SK-N-SH (cell line): ENCODE data around the gene TBCEL. TPM values are rescaled to one million over a fixed set of nuclear protein-coding genes. Genes with fewer than 3 reads are reported as not detected.

Experiments used
- CTCF ChIA-PET: fragments of 300-600, 350-600 bp; formaldehyde crosslinking; extraction: SDS; loops from one replicate; lab custom pipeline; 2021; lab: Yijun Ruan, JAX
- POLR2A ChIA-PET: fragments of 350-600 bp; sonication (Branson Sonifier 250); formaldehyde crosslinking; extraction: SDS; loops from one replicate; lab custom pipeline; 2020; ENCODE audit warnings: antibody characterized with exemption, inconsistent platforms; lab: Yijun Ruan, JAX
- DNase-seq: peaks from one replicate; pipeline ENCODE4 v3.0.0; 2012
- H2AFZ ChIP-seq: fragments of 200-600 bp; sonication (generic); 2 replicates; pipeline ENCODE4 v1.8.1; 2016; ENCODE audit warnings: antibody characterized with exemption, mild to moderate bottlenecking, low read depth
- H3F3A ChIP-seq: fragments of 200-600 bp; sonication (generic); replicated peaks from 2 replicates; pipeline ENCODE3; 2016; ENCODE audit warnings: antibody characterized with exemption, mild to moderate bottlenecking; ENCODE audit not compliant: insufficient read depth
- H3K27ac ChIP-seq, 2 experiments: fragments of 200-500 bp in 1 of 2; fragments of 200-600 bp in 1 of 2; sonication (Bioruptor generic) in 1 of 2; sonication (generic), shearing (Covaris generic) in 1 of 2; 2 replicates each; pipeline versions ENCODE4 v1.5.1 to v1.6.1; 2014 to 2016; ENCODE audit warnings: low read depth in 2 of 2, inconsistent platforms in 1 of 2, low read length in 1 of 2, mild to moderate bottlenecking in 1 of 2, mixed read lengths in 1 of 2
- H3K27me3 ChIP-seq: fragments of 200-600 bp; sonication (generic), shearing (Covaris generic); 2 replicates; pipeline ENCODE4 v1.6.1; 2016; ENCODE audit warnings: mixed run types; ENCODE audit not compliant: insufficient read depth
- H3K36me3 ChIP-seq, 2 experiments: fragments of 200-500 bp in 1 of 2; fragments of 200-600 bp in 1 of 2; sonication (Bioruptor generic) in 1 of 2; sonication (generic) in 1 of 2; replicated peaks in 1 of 2; 2 replicates each; pipeline versions ENCODE3 to v1.5.1; 2014 to 2016; ENCODE audit warnings: low read length in 1 of 2, mild to moderate bottlenecking in 1 of 2; ENCODE audit not compliant: insufficient read depth in 2 of 2, control insufficient read depth in 1 of 2
- H3K4me1 ChIP-seq, 2 experiments: fragments of 200-500 bp in 1 of 2; fragments of 200-600 bp in 1 of 2; sonication (Bioruptor generic) in 1 of 2; sonication (generic), shearing (Covaris generic) in 1 of 2; 2 replicates each; pipeline versions ENCODE4 v1.5.1 to v1.6.1; 2014 to 2016; ENCODE audit warnings: low read depth in 1 of 2, low read length in 1 of 2, mixed run types in 1 of 2; ENCODE audit not compliant: insufficient read depth in 2 of 2, control insufficient read depth in 1 of 2
- H3K4me2 ChIP-seq: fragments of 200-600 bp; sonication (generic), shearing (Covaris generic); 2 replicates; pipeline ENCODE4 v1.6.1; 2017; ENCODE audit warnings: mixed run types
- H3K4me3 ChIP-seq, 2 experiments: fragments of 200-500 bp in 1 of 2; fragments of 200-600 bp in 1 of 2; sonication (Bioruptor generic) in 1 of 2; sonication (generic), shearing (Covaris generic) in 1 of 2; 2 replicates each; pipeline versions ENCODE4 v1.5.1 to v1.8.1; 2014 to 2016; ENCODE audit warnings: low read depth in 2 of 2, inconsistent platforms in 1 of 2, low read length in 1 of 2, mild to moderate bottlenecking in 1 of 2, mixed read lengths in 1 of 2, moderate library complexity in 1 of 2
- H3K79me2 ChIP-seq: fragments of 200-600 bp; sonication (generic); 2 replicates; pipeline ENCODE4 v1.8.1; 2017; ENCODE audit warnings: mild to moderate bottlenecking; ENCODE audit not compliant: insufficient read depth
- H3K9ac ChIP-seq: fragments of 200-600 bp; sonication (generic); 2 replicates; pipeline ENCODE4 v1.6.1; 2017; ENCODE audit warnings: mixed run types
- H3K9me2 ChIP-seq: fragments of 200-600 bp; sonication (generic); 2 replicates; pipeline ENCODE4 v1.6.1; 2017; ENCODE audit warnings: mixed run types
- H3K9me3 ChIP-seq: fragments of 200-600 bp; sonication (generic); 2 replicates; pipeline ENCODE4 v1.6.1; 2017; ENCODE audit warnings: mixed run types, mild to moderate bottlenecking, moderate library complexity
- H4K20me1 ChIP-seq: fragments of 200-600 bp; sonication (generic); 2 replicates; pipeline ENCODE4 v1.6.1; 2017; ENCODE audit warnings: mild to moderate bottlenecking, mixed run types; ENCODE audit not compliant: insufficient read depth
- ELF1 ChIP-seq: IDR thresholded peaks from 2 replicates; pipeline ENCODE4 v1.4.0; 2012
- EP300 ChIP-seq, 2 experiments: IDR thresholded peaks; 2 replicates each; pipeline versions ENCODE4 v1.4.0 to v1.6.1; 2012; ENCODE audit warnings: borderline replicate concordance in 1 of 2, low read depth in 1 of 2, low read length in 1 of 2
- EZH2phosphoT487 ChIP-seq: fragments of 200-600 bp; sonication (generic); IDR thresholded peaks from 2 replicates; pipeline ENCODE4 v1.6.1; 2017; ENCODE audit warnings: low read depth, mixed run types, mild to moderate bottlenecking, antibody characterized with exemption, moderate library complexity, borderline replicate concordance
- MEF2A ChIP-seq: IDR thresholded peaks from 2 replicates; pipeline ENCODE4 v1.4.0; 2012; ENCODE audit warnings: low read depth, borderline replicate concordance
- MXI1 ChIP-seq: IDR thresholded peaks from 2 replicates; pipeline ENCODE4 v1.6.1; 2012; ENCODE audit warnings: mild to moderate bottlenecking, low read depth, low read length, improper control_type of control experiment
- RFX5 ChIP-seq: IDR thresholded peaks from 2 replicates; pipeline ENCODE4 v1.6.1; 2012; ENCODE audit warnings: mild to moderate bottlenecking, improper control_type of control experiment, low read length
- TAF1 ChIP-seq: IDR thresholded peaks from 2 replicates; pipeline ENCODE4 v1.6.1; 2012; ENCODE audit warnings: low read depth, mild to moderate bottlenecking, low read length, moderate library complexity, borderline replicate concordance
- USF2 ChIP-seq: fragments of 150-350 bp; IDR thresholded peaks from 2 replicates; pipeline ENCODE4 v1.6.1; 2017; ENCODE audit warnings: antibody characterized with exemption, low read length, low read depth, borderline replicate concordance
- WGBS: methylation state at CpG from one replicate; pipeline ENCODE4 v1.1.6; 2017; ENCODE audit warnings: low lambda C conversion rate; 5-methylcytosine and 5-hydroxymethylcytosine counted together
- polyA plus RNA-seq, 3 experiments: library from polyadenylated mRNA; depleted of rRNA; stranded (reverse); fragments of >200 nt; gene quantifications; 2 replicates each; pipeline ENCODE4 v1.2.3, GENCODE V29; 2012

The TBCEL gene
- polyA plus RNA-seq, 1 of the 3 experiments (the other 2 are of a cell fraction) = 5.9 TPM

- DNase-seq = no peak
- H3K9me3 ChIP-seq = no peaks in the 10 kb centered on the region
- no peak overlapping the region for H3K9ac ChIP-seq
- WGBS = 48% methylated on average over 10 of the region's 10 CpGs
- H2AFZ ChIP-seq = no peak overlapping the region
- H3K4me2 ChIP-seq = no peak overlapping the region
- no peaks in the 10 kb centered on the region for H3K36me3 ChIP-seq
- H4K20me1 ChIP-seq = no peaks in the 10 kb centered on the region
- no peaks in the 10 kb centered on the region for H3K27me3 ChIP-seq
- H3K27ac ChIP-seq = no peak overlapping the region
- H3F3A ChIP-seq = no peaks in the 10 kb centered on the region
- CTCF ChIA-PET = interaction anchor here (1.2 to 4.4 kb wide), 3 partner anchors 13 to 642 kb away, joined by 3 to 9 read pairs (median 3); no protein-coding TSS in a partner anchor
- H3K4me3 ChIP-seq = no peak overlapping the region
- no peaks in the 10 kb centered on the region for H3K79me2 ChIP-seq
- H3K9me2 ChIP-seq = no peaks in the 10 kb centered on the region
- TF ChIP-seq MEF2A (no peak), RFX5 (no peak), USF2 (no peak), TAF1 (no peak), ELF1 (no peak), EP300 (IDR thresholded peaks at IDR 0.05; ENCODE audit: borderline replicate concordance in 1 of 2, low read depth in 1 of 2, low read length in 1 of 2) (no peak)
- POLR2A ChIA-PET = no interaction called here
- no peaks in the 10 kb centered on the region for H3K4me1 ChIP-seq
Measured at GRCh38 chr11:120977266-120978137, 46.4 kb upstream of the TBCEL start.

GRCh38 chr11:120978701-120979100 is 45.2 kb upstream of the TBCEL start:
- Histone ChIP-seq H3K36me3 (no peaks in the 10 kb centered on the region), H3K27ac (no peak overlapping the region), H3K27me3 (no peaks in the 10 kb centered on the region), H3K4me1 (no peaks in the 10 kb centered on the region), H2AFZ (no peak overlapping the region), H3K4me3 (no peak overlapping the region), H3K79me2 (no peaks in the 10 kb centered on the region), H3K9ac (no peak overlapping the region), H3K9me2 (no peaks in the 10 kb centered on the region), H3F3A (no peaks in the 10 kb centered on the region), H3K4me2 (no peak overlapping the region), H4K20me1 (no peaks in the 10 kb centered on the region), H3K9me3 (no peaks in the 10 kb centered on the region)
- no peak for DNase-seq
- 38% methylated on average over 3 of the region's 3 CpGs for WGBS
- ChIA-PET POLR2A (no interaction called here), CTCF (interaction anchor here (1.2 kb wide), 1 partner anchor 644 kb away, joined by 3 read pairs; no protein-coding TSS in a partner anchor)
- TF ChIP-seq MXI1 = no peak
- TF ChIP-seq EZH2phosphoT487 = no peak
